NCI-H2196 (cell line): Measurements from ENCODE around the gene PCGF3.
"Not testable (repeated sequence)": the region's sequence is repeated elsewhere in the genome, so short reads cannot be mapped to it uniquely, and the experiment has no call there.

Source experiments
- DNase-seq: peaks from one replicate; lab custom pipeline; 2025; ENCODE audit not compliant: unreplicated experiment; lab: John Stamatoyannopoulos, UW

Gene PCGF3

DNA sequence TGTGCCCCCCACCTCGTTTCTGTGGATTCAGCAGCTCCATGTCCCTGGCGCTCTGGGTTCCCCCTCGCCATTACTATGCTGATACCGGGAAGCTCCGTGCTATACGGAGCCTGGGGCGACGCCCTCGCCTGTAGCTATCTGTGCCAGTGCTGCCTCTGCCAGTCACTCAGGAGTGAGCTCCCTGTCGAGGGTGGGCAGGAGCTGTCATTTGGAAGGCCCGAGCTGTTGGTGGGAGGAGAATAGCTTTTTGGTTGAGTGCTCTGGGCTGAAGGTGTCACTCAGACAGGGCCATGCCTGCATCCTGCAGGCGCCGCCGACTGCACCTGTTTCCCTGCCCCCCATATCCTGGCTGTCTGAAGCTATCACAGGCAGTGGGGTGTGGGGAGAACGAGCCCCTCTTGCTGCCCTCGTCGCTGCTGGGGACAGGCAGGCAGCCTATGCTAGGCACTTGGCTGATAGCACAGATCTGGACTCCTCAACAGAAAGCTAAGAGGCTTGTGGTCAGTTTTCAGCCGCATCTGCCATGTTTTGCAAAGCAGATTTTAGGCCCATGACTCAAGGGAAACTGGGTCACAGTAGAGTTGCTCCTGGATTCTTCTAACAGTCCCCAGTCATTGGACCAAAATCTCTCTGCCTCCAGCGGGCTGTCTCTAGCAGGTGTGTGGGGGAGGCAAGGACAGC is 88.4 kb downstream of the PCGF3 start:
- DNase-seq: no peak

DNA sequence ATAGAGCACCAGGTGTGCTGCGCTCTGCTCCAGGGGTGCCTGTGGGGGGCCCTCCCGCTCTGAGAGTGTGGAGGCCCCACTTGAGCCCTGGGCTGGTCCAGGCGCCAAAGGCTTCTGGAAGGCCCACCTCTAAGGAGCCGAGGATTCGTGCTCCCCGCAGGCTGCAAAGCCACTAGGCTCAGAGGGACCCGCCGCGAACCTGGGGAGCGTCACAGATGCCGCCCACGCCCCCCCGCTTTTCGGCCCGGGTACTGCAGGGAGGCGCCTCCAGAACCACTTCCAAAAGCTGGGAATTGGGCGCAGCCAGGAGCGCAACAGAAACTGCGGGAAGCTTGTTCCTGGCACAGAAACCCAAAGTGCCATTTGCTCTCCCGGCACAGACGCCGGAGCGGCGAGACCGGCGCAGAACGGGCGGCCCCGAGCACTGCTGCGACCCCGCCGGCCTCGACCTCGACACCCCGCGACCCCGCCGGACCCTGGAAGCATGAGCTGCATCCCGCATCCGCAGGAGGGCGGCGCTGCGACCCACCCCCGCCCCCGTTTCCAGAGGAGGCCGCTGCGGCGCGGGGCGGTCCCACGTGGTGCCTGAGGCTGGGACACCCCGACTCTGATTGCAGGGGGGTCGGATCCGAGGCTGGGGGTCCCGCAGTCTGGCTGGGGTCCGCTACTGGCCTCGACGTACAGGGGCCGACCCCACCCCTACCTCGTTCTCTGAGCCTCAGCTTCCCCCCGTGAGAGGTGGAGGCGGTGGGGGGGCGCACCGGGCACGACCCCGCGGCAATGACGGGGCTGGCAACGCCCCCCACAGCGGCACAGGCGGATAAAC is 89.5 kb downstream of the PCGF3 start:
- DNase-seq: no peak

DNA sequence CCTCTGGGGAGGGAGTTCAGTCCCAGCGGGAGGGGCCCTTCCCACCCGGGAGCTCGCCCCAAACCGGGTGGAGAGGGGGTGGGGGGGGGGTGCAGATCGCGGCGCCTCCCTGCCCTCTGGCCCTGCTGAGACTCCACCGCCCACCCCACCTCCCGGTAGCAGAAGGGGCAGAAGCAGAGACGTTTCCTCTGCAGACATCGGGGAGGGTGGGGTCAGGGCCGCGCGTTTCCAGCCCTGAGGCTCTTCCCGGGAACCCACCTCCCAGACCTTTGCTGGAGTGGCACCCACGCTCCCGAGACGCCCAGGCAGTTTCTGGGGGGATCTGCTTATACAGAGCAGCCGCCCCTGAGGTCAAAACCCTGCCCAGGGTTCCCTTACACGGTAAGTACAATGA is 90.1 kb downstream of the PCGF3 start:
- DNase-seq: no peak

GRCh38 chr4:796206-796605 is 90.6 kb downstream of the PCGF3 start:
- no peak for DNase-seq

- DNase-seq: peak; percentile 13
These were observed 91.4 kb downstream of the PCGF3 start for GRCh38 chr4:797066-797465.

- no peak for DNase-seq
These were observed 95.9 kb downstream of the PCGF3 start for GRCh38 chr4:801436-802124.

GRCh38 chr4:803884-804283 is 98.3 kb downstream of the PCGF3 start:
- DNase-seq: no peak

DNA sequence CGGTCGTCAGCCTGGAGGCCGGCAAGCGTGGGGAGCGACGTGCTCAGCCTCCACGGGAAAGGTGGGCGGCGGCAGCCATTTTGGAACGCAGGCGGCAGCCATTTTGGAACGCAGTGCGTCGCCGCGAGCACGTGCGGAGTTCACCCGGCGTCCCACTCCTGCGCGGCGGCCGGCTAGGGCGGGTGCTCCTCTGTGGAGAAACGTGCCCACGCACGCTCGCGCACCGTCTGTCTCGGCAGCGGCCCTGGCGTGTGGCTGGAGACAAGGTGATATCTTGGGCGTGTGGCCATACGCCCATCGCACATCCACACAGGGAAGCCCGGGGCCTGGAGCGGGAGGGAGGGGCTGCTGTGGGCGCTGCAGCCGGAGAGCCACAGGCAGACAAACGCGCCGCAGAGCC is 99.2 kb downstream of the PCGF3 start:
- DNase-seq: no peak

- not testable (repeated sequence) for DNase-seq
These were observed 101.3 kb downstream of the PCGF3 start for GRCh38 chr4:806979-807378.

DNA sequence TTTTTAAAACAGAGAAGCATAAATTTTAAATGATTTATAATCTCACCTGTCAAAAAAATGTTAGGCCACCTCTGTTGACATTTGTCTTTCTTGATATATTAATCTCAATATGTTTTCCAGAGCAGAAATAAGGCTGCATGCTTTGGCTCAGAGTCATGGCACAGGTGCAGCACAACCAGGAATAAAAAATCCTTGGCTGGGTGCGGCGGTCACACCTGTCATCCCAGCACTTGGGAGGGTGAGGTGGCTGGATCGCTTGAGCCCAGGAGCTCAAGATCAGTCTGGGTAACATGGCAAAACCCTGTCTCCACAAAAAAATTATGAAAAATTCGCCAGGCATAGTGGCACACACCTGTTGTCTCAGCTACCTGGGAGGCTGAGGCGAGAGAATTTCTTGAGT is 102.2 kb downstream of the PCGF3 start:
- DNase-seq: no peak

DNA sequence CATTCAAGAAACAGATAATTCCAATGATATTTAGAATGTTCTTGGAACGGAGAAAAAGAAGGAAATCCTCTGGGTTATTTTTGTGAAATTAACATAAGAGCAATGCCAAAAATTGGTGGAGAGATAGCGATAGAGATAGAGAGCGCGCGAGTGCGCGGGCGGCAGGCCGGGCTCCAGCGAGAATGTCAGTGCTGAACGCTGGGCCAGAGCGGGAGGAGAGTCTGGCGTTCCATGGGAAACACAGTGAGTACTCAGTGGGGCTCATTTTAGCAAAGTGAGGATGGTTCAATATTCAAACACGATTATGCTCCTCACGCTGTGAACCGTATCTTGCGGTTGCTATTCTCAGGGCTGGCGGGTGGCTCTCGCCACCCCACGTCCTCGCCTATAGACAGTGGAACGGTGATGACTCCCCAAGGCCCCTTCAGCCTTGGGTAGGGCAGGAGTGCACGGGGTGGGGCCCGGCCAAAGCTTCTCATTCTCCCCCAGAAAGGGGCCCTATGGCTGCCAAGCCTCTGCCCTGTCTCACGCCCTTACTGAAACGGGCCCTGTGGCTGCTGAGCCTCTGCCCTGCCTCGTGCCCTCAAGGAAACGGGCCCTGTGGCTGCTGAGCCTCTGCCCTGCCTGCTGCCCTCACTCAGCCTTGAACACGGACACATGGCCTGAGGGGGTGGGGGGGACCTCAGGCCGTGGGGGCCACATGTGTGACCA is 103.4 kb downstream of the PCGF3 start:
- no peak for DNase-seq

DNA sequence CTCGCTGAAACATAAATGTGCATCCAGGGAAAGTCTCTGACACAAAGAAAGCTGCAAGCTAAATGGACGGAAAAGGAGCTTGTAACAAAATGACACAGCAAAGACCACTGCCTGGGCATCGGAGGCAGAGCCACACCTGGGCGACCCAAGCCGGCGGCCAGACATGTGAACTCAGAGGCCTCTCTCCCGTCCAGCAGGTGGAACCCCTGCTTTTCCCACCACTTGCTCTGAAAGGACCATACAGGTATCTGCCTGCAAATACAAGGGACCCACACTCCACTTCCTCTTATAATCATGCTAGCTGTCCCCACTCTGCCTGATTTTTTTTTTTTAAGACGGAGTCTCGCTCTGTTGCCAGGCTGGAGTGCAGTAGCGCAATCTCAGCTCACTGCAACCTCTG is 108.3 kb downstream of the PCGF3 start:
- DNase-seq: no peak

DNA sequence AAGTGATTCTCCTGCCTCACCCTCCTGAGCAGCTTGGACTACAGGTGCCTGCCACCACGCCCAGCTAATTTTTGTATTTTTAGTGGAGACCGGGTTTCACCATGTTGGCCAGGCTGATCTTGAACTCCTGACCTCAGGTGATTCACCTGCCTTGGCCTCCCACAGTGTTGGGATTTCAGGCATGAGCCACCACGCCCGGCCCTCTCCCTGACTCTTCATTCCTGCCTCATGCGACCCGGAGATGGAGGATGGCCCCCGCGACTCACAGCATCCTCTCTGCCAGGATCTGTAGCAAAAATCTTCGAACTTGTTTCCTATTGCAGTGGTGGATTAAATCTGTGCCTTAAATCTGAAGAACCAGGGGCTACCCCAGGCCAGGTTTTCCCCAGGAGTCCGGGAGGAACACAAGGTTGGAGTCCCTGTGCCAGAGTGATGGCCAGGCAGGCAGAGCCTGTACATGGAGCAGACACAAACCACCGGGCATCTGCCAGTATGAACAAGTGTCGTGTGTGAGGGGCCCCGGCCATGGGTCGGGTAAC is 108.7 kb downstream of the PCGF3 start:
- DNase-seq: no peak

DNA sequence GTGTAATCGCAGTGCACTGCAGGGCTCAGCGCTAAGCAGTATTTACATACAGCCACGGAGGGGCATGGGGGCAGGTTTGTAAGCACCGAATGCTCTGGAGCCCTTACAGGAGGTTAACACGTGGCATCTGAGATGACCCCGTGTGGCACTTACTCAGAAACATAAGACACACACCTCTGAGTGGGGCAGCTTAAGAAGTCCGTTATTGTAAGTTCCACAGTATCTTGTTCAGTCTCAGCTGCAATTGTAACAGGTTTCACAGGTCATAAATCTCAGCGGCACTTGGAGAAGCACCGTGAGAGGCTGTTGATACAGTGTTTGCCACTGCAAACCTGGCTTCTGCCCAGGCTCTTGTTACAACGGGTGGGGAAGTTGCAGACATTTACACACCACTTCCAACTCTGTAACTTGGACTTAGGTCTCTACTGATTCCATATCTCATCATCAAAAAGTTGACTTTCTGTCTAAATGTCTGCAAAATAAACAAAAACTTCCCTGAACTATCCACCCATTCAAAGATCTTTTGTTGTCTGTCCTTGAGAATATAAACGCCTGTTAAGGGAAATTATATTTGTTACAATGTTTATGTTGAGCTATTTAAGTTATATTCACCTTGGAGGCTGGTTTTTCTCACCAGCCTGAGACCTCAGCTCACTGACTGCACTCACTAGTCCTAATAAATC is 110.0 kb downstream of the PCGF3 start:
- peak; percentile 47 for DNase-seq

DNA sequence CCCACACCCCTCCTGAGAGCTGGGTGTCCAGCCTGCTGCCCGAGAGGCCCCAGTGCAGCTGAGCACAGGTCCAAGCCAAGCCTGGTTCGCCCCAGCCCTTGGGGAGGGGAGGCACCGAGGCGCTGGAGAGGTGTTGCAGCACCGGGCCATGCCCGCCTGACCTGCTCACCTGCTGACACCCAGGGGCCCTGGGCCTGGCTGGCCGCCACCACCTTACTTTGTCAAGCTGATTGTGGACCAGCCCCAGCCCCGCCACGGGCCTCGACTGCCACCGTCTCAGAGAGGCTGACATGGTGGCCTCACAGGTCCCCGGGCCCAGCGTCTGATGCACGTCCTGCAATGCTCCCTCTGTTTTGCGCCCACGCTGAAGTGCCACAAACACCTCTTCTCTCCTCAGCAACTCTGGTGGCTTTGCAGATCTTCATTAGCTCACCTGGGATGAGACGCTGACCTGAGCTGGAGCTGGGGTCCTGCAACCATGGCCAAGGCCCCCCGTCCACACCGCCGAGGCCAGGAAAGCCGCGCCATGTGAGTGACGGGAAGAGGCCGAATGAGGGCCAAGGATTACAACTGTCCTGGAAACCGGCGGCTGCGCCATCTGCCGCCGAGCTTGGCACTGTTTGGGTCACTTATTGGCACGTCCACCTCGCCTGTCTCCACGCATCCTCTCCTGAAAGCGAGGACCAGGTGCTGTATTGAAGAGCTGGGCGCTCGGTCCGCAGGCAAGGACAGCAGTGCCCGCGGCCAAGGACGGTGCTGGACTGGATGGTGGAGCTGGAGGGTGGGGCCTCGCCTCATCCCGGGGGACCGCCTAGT is 112.7 kb downstream of the PCGF3 start:
- no peak for DNase-seq

GRCh38 chr4:819401-820229 is 114.0 kb downstream of the PCGF3 start:
- no peak for DNase-seq
